LNCaP clone FGC (cell line): ENCODE measurements around the gene TXNRD1.

Experiments used
- DNase-seq: peaks from one replicate; pipeline ENCODE4 v3.0.0-alpha.2; 2011; ENCODE audit warnings: low read depth
- H3K4me3 ChIP-seq: 2 replicates; pipeline ENCODE4 v1.5.1; 2011; ENCODE audit warnings: mild to moderate bottlenecking, low read depth, low read length, control low read depth
- TF ChIP-seq, protein P1 (sequence below): IDR thresholded peaks from 2 replicates; pipeline ENCODE4 v1.5.1; 2012; ENCODE audit warnings: mild to moderate bottlenecking; ENCODE audit not compliant: control insufficient read depth, insufficient read depth; ENCODE audit errors: extremely low read depth

Gene TXNRD1

GRCh38 chr12:104190641-104191176 is 24.9 kb upstream of the TXNRD1 start:
- DNase-seq, result no peak
- TF ChIP-seq, protein P1, sequence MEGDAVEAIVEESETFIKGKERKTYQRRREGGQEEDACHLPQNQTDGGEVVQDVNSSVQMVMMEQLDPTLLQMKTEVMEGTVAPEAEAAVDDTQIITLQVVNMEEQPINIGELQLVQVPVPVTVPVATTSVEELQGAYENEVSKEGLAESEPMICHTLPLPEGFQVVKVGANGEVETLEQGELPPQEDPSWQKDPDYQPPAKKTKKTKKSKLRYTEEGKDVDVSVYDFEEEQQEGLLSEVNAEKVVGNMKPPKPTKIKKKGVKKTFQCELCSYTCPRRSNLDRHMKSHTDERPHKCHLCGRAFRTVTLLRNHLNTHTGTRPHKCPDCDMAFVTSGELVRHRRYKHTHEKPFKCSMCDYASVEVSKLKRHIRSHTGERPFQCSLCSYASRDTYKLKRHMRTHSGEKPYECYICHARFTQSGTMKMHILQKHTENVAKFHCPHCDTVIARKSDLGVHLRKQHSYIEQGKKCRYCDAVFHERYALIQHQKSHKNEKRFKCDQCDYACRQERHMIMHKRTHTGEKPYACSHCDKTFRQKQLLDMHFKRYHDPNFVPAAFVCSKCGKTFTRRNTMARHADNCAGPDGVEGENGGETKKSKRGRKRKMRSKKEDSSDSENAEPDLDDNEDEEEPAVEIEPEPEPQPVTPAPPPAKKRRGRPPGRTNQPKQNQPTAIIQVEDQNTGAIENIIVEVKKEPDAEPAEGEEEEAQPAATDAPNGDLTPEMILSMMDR, result no peak

DNA sequence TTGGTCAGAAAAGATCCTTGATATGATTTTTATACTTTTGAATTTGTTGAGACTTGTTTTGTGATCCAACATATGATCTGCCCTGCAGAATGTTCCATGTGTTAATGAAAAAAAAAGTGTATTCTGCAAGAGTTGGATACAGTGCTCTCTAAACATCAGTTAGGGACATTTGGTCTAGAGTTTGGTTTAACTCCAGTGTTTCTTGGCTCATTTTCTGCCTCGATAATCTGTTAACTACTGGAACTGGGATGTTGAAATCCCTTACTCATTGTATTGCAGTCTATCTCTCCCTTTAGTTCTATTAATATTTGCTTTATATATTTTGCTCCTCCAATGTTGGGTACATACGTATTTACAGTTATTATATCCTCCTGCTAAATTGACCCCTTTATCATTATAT is 18.3 kb upstream of the TXNRD1 start:
- DNase-seq, result no peak
- no peak overlapping the region for H3K4me3 ChIP-seq
- TF ChIP-seq, protein P1, result no peak

More at GRCh38 chr12:104190641-104191176, 24.9 kb upstream of the TXNRD1 start:
- H3K4me3 ChIP-seq, result no peak overlapping the region

DNA sequence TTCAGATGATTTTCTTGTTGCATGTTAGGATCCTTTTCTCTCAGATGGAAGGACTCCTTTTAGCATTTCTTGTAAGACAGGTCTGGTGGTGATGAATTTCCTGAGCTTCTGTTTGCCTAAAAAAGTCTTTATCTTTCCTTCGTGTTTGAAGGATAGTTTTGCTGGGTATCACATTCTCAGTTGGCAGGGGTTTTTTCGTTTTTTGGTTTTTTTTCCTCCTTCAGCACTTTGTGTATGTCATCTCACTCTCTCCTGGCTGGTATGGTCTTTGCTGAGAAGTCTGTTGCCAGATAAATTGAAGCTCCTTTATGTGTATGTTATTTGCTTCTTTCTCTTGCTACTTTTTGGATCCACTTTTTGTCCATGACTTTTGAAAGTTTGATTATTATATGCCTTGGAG is 15.6 kb upstream of the TXNRD1 start:
- TF ChIP-seq, protein P1, result no peak

DNA sequence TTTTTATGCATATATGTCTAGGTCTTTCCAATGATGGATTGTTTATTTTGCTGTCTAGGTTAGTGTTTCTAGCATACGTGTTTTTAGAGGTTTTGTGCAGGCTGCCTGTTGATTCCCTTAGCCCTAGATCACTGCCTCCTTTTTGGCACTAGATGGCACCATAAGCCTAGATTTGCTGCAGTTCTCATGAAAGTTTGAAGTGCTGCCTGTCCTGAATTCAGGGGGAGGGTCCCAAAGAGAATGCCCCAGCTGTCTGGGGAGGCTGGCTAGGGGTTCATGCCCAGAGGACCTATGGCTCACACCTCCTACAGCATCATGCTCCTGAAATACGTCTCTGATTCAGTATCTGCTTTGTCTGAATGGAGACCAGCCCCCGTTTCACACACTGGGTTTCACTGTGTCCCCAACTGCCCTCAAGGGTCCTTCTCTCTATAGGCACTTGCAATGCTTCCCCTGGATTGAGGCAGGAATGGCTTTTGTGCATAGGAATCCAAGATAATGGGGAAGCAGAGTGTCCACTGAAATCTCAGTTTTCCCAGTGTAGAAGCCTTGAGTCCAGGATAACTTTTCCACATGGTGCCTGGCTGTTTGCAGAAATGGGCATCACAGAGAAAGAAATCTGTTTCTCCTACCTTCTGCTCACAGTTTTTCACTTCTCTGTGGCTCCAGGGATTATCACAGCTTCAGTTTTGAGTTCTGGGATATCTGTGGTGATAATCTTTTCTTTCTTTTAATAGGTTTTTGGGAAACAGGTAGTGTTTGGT is 14.2 kb upstream of the TXNRD1 start:
- TF ChIP-seq, protein P1, result peak; percentile 90
- peak; percentile 31 for DNase-seq
- H3K4me3 ChIP-seq, result no peak overlapping the region

More for the DNA sequence above, 15.6 kb upstream of the TXNRD1 start:
- no peak overlapping the region for H3K4me3 ChIP-seq
- DNase-seq, result no peak

DNA sequence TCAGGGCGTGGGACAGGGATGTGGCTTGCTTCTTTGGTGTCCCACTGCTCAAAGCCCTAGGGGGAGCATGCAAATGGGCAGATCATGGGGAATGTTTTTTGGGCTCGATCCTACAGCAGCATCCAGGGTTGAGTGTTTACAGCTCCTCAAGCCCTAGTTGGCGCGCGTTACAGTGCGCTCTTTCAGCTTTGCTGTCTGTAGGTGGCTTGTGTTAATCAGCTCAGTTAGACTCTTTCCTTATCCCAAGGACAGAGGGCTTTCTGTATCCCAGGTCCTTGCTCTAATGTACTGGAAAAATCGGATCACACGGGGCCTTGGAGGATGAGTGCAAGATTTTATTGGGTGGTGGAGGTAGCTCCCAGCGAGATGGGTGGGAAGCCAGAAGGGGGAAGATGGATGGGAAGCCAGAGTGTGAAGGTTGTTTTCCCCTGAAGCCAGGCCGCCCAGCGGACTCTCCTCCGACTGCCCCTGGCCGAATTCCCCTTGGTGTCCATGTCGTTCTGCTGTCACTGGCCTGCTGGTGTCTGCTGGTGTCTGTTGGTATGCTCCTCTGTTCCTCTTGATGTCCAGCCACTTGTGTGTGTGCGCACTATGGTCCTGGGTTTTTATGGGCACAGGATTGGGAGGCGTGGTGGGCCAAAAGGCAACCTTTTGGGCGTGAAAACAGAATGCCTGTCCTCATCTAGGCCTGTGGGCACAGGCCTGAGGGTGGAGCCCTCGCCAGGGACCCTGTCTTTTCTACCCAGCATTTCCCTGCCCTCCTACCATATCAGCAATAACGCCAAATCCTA is 10.7 kb upstream of the TXNRD1 start:
- no peak for DNase-seq
- TF ChIP-seq, protein P1, result no peak
- no peak overlapping the region for H3K4me3 ChIP-seq

- TF ChIP-seq, protein P1, result no peak
- H3K4me3 ChIP-seq, result no peak overlapping the region
- DNase-seq, result no peak
These were observed 8.0 kb upstream of the TXNRD1 start for GRCh38 chr12:104207416-104208205.
